ENCODE measurements around the gene PIK3R1.
A peak's percentile ranks its signal among the peaks of the same experiment; 100 is the strongest.
"Not testable (repeated sequence)": the region's sequence is repeated elsewhere in the genome, so short reads cannot be mapped to it uniquely, and the experiment has no call there.

PIK3R1 gene

DNA sequence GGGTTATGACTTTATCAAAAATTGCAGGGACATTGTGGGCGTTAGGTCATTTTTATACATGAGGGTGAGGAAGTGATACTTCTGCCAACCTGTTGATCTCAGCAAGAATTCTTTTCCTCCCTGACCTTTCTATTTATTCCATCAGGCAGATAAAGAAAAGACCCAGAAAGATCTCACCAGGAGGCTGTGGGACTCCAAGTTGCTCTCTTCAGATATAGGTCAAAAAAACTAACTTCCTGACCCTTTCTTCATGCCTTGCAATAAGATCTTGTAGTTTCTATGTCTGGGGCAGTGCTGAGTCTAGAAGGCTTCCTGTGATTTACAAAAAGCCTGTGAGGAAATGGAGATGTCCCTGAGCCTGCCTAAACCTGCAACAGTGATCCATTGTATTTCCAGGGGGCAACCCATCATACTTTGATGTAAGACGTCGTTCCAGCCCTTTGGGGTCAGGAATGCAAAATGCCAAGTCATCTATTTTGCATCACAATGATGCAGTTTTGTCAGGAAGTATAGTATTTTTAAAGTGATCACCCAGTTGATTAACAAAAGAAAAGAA is 22.0 kb upstream of the PIK3R1 start:
- DNase-seq (ENCODE audit: low spot score): no peak

DNA sequence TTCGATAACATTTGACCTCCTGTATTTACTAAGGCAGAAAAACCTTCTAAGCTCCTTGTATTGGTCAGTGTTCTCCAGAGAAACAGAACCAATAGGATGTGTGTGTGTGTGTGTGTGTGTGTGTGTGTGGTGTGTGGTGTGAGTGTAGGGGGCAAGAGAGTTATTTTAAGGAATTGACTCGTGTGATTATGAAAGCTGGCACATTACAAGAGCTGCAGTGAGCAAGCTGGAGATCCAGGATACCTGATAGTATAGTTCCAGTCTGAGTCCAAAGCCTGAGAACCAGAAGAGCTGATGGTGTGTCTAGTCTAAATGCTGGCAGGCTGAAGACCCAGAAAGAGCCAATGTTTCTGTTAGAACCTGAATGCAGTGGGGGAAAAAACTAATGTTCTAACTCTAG is 21.2 kb upstream of the PIK3R1 start:
- DNase-seq (ENCODE audit: low spot score): no peak

DNA sequence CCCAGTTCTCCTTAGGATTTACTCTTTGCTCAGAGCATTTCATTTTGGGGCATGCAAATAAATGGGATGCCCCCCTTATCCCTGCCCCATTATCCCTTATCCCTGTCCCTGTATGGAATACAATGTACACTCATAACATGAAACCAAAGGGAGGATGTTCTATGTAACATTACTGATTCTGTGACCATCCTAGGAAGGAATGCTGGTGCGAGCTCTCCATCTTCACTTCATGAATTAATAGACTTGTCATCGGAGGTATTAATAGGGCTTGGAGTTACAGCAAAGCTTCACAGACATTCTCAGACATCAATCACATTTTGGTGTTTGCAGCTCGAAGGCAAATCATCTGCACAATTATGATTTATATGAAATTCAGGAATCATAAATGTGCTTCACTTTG is 20.4 kb upstream of the PIK3R1 start:
- no peak for DNase-seq (ENCODE audit: low spot score)

DNA sequence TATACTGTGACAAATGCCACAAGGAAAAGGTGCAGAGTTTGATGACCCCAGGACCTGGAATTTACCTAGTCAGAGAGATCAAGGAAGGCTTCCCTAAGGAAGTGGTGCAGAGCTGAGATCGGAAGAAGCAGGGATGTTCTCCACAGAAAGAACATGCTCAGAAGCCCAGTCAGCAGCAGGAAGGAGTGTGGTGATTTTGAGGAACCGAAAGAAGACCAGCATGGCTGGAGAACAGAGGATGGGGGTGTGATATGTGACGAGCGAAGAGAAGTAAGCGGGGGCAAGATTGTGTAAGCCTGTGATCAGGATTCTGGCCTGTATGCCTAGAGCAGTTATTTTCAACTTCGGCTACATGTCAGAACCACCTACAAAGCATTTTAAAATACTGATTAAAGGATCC is 18.7 kb upstream of the PIK3R1 start:
- DNase-seq (ENCODE audit: low spot score): no peak

DNA sequence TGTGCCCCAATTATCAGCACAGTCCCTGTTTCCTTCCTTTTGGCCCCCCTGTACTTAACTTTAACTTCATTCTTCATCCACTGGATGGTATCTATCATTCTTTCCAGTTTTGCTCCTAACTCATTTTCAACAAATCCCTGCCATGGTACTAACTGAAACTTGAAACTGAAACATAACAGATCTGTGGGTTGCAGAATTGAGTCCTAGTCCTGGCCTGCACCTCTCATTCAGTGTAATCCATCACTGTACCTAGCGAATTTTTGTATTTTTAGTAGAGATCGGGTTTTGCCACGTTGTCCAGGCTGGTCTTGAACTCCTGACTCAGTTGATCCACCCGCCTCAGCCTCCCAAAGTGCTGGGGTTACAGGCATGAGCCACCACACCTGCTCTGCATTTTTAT is 15.3 kb upstream of the PIK3R1 start:
- no peak for DNase-seq (ENCODE audit: low spot score)

DNA sequence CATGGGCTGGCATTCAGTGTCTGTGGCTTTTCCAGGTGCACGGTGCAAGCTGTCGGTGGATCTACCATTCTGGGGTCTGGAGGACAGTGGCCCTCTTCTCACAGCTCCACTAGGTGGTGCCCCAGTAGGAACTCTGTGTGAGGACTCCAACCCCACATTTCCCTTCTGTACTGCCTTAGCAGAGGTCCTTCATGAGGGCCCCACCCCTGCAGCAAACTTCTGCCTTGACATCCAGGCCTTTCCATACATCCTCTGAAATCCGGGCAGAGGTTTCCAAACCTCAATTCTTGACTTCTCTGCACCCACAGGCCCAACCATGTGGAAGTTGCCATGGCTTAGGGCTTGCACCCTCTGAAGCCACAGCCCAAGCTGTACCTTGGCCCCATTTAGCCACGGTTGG is 4.9 kb upstream of the PIK3R1 start:
- not testable (repeated sequence) for DNase-seq (ENCODE audit: low spot score)

DNA sequence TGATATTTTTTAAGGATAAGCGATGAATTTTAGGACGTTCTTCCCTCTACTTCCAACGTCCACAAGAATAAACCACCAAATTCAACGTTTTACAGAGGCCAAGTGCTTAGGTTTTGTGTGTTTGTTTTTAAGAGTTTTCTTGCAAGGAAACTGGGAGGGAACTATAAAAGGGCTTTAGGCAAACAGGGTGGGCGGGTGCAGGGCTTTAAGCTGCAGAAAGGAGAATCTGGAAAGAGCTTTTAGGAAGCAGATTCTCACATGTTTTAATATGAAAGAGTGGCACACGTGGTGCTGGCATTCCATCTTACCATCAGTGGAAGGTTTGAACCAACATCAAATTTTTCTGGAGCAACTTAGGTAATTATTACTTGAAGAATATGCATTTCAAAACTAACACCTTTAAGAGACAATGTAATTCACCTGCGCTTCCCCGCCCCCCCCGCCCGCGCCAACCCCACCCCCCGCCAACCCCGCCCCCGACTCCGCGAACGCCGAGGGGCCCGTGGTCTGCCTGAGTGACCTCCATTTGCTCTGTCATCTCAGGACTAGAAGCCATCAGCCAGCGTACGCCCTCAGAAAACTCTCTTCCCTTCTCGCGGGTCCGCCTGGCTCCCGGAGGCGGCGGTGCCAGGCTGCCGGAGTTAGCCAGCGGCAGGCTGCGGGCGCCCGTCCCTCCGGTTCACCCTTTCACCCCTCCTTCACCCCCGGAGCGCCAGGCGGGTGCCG is 911 bp upstream of the PIK3R1 start:
- DNase-seq (ENCODE audit: low spot score): peak; percentile 20

DNA sequence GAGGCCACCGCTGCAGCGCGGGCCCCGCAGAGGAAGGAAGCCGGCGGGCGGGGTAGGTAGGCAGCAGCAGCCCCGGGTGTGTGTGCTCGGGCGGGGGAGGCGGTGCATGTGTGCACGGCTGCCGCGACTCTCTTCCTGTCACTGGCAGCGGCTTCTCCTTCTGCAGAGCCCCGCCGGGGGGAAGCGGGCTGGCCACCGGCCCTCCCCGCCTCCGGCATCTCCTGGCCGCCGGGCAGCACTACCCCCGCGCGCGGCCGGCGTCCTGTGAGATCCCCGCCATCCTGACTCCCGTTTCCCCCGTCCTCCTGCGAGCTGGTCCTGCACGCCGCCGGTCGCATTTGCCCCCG is 315 bp downstream of the PIK3R1 start:
- peak; percentile 70 for DNase-seq (ENCODE audit: low spot score)

DNA sequence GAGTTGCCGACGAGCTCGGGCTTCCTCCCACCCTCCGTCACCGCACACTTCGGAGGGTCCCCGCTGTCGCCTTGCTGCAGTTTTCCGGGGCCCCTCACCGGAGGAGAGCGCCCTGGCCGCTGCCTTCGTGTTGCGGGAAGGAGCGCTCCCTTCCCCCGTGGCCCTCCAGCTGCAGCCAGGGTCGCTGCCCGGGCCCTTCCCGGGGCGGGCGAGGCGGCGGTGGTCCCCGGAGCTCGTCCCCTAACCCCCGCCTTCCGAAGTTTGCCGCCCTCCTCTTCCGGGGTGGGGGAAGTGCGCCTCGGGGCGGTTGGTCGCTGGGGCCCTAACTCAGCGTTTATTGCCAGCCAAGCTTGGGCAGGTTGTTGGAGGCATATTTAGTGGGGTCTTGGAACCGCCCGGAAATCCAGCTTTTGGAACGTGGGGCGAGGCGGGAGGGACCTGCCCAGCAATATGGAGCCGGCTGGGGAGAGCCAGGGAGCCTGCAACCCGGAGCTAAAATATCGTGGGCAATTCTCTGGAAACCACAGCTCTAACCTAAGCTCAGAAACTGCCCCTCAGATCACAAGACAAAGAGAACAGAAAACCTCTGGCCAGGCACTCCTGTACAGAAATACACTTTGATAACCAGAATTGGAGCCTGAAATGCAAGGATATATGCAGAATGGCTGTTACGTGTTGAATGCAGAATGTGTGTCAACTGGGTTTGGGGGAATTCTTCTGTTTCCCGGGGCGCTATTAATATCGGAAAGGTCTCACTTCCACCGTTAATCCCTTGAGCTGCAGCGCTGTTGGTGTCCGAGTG is 890 bp downstream of the PIK3R1 start:
- DNase-seq (ENCODE audit: low spot score): peak; percentile 57

DNA sequence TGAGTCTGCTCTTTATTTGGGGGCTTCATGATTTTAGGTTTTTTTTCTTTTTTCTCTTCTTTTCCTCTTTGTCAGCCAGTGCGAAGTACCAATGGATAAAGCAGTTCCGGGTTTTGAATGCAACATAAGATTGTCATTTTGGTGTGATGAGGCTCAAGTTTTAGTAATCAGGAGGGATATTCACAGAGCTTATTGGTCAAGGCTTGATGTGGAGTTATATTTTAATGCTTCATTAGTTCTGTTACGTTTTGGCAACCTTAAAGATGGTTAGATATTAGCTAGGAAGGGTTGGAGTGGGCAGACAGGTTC is 1.4 kb downstream of the PIK3R1 start:
- DNase-seq (ENCODE audit: low spot score): peak; percentile 25

DNA sequence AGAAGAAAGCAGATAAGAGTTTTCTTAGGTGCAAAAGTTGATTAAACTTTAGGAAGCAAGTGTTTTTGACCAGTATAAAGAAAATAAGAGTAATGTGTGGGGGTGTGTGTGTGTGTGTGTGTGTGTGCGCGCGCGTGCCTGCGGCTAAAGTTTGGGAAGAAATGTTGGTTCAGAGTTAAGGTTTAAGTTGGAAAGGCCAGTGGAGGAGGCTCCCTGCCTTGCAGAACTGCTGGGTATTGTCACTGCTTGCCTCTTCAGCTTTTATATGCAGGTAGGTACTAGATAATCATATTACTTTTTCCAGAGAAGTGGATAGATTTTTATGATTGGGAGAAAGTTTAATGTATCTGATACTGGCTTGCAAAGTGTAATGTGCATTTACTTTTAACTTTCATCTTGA is 2.0 kb downstream of the PIK3R1 start:
- peak; percentile 21 for DNase-seq (ENCODE audit: low spot score)

DNA sequence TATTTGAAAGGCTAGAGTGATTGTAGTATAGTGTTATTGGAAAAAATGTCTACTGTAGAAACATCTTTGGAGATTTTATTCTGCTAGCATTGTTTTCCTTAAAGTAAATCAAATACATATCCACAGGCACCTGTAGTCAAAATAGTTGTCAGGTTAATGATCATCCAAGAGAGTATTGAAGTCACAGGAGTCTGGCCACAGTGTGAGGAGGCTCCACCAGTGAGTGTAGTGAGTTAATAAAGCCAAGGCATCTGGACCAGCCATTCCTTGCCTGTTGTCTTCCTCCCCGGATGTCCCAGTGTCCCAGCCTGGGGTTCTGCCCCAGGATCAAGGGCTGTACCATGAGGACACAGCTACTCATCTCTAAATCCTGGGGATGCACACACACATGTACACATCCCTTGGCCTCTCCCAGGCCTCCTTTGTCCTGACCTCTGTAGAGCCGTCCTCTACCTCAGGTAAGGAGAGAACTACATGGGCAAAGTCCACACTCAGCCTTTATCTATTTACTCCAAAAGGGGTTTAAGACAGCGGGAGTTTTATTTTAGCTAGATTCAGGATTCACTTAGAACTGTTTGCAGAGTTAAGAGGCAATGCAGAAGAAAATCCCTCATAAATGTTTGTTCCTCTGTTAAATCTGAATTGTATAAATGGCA is 3.7 kb downstream of the PIK3R1 start:
- DNase-seq (ENCODE audit: low spot score): no peak

DNA sequence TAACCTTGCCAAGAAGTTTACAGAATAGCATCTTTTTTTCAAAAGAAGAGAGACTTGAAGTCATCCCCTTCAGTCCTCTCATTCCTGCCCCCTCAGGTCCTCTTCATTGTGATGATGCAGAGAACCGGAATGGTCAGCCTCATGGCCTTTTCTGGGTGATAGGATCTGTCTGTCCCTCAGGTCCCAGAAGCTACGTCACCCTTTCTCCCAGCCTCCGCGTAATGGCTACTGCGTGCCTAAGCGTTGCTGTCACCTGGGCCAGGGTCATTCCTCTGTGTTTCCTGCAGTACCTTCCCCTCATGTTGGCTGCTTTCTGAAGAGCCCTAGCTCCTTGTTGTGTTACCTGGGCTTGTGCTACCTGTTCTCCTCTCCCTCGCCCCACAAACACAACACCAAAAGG is 4.7 kb downstream of the PIK3R1 start:
- no peak for DNase-seq (ENCODE audit: low spot score)

DNA sequence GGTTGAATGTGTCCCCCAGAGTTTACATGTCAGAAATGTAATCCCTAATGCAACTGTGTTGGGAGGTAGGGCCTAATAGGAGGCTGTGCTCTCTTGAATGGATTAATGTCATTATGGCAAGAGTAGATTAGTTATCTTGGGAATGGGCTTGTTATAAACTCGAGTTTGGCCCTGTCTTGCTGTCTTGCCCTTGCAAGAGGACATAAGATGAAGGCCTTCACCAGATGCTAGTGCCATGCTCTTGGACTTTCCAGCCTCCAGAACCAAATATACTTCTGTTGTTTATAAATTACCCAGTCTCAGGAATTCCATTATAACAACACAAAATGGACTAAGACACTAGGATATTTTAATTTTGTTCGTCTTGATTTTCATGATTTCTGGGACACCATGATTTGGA is 5.4 kb downstream of the PIK3R1 start:
- DNase-seq (ENCODE audit: low spot score): no peak

DNA sequence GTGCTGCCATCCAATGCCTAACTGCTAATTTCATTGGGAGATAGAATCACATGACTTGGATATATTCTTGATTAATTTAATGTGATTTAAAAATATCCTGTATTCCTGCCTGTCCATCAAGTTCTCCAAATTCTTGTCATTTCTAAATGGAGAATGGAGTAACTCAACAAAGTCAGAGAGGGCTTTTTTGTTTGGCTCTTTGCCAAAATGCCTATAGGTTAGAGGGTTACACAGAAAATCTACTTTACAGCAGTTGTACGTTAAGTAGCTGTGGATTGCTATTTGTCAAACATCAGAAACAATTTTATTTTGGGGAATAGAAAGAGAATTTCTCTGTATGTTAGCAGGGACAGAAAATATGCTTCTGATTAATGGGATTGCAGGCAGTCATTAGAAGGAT is 5.9 kb downstream of the PIK3R1 start:
- DNase-seq (ENCODE audit: low spot score): no peak

DNA sequence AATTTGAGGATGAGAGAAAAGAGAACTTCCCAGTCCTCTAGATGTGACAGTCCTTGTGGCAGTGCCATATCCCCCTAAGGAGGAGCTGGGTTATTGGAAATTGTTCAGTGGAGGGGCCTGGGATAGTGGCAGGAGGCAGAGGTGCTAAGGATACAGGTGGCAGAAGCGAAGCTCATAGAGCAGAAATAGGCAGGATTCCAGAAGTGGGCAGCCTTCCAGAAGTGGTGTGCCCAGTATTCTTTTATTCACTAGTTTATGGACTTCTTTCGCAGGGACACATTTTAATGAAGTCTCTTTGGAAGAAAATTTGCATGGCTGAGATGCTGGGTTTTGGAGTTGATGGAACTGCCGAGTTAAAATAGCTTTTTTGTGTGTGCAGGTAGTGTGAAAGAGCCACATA is 6.8 kb downstream of the PIK3R1 start:
- no peak for DNase-seq (ENCODE audit: low spot score)

DNA sequence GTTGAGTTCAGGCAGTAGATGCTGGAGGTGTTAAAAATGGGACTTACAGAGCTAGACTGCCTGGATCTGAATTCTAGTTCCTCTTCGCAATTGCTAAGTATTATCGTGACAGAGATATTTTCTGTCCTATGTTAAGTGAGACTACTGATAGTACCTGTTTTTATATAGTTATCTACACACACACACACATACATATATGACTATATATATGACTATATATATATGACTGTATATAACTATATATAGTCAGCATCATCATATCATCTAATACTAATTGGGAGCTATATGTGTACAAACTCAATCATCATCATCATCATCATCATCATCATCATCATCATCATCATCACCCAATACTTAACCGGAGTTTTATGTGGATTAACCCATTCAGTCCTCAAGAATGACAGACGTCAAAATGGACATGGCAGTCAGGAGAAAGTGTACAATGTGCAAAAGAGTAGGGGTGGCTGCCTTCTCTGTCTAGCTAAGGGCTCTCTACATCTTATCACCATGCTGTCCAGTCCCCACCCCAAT is 7.3 kb downstream of the PIK3R1 start:
- DNase-seq (ENCODE audit: low spot score): no peak

DNA sequence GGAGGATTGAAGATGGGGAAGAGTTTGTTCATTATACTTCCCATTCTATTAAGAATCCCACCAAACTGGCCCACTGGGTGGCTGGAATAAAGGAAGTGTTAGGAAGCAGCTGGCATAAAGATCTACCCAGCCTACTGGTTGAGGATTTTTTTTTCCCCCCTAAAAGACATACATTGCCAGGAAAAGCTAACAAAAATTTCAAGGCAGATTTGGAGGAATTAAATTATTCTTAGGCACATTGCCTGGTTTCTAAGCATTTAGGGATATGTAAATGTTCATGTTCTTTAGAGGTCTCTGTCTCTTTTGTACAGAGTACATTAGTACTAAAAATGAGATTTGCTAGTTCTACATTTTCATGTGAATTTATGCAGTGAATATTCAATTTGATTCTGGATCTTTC is 8.3 kb downstream of the PIK3R1 start:
- no peak for DNase-seq (ENCODE audit: low spot score)

DNA sequence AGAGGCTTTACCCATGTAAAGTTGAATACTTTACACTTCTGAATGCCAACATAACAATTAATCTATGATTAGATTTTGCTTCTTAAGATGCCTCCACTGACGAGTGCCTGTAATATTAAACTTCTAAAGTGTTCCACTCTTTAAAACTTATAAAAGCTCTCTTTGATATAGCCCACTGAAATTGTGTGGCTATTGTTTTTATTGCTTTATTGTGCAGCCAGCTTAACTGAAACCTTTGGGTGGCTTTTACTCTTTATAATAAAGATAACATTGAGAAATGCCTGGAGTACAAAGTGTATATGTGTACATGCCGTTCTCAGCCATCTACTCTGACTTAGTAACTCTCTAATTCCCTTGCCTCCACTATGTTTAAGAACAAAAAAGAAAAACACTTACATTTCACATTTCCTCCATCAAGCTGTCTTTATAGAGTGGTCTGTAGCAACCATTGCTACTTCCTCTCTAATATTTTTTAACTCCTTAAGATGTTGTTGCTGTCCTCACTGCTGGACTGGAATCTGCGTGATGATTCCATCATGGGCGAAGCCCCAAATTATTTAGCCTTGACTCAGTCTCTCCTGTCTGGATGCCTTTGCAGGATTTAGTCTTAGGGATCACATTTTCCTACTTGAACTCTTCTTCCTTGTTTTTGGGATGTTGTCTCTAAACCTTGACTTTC is 9.1 kb downstream of the PIK3R1 start:
- DNase-seq (ENCODE audit: low spot score): peak; percentile 17

DNA sequence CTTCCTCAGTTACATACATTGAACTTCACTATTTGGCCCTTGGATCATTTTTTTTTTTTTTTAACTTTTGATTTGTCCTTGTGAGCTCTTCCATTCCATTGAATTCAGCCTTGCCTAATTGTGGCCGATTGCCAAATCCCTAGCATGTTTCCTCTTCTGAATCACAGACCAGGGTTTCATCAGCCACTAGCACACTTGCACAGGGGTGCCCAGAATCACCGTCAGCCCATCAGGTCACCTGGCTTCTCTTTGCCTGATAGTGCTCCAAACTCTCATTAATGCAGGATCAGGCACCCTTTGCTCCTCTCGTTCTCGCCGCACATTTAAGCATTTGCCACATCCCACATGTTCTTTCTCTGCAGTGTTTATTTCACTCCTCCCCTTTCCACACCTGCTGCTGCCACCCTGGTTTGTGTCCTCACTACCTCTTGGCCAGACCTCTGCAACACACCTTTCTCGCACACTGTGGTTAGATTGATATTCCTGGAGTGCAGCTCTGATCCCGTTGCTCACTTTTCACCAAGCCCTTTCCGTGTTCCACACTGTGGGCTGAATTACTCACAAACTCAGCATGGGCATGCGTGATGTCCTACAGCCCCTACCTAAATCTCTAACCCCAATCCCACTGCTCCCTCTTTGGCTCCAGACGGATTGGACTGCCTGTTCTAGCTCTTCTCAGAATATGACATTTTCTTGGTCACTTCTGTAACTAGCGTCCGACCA is 9.8 kb downstream of the PIK3R1 start:
- DNase-seq (ENCODE audit: low spot score): peak; percentile 65

DNA sequence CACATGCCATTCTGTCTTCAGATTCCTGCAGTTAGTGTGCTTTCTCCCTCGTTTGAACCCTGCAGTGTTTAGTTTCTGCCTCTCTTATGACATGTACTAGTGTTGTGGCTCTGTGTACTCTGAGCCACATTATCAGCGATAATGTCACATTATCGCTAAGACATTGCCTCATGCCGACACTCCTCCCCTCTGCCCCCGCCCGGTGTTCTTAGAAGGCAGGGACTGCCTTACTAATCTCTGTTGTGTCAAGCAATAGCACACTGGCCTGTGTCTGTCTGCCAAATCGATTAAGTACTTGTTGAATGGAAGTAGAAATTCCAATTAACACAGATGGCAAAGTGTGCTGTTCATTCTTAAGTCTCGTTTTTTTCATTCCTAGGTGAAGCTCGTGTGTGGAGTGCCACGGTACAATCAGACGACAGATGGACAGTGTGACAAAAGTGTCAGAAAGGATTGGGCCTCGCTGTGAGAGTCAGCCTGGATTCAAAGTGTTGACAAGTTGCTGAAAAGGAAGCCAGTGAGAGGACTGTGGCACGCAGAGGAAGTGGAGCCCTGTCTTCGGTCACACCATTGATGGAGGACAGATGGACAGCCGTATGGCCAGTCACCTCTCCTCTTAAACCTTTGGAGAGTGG is 10.5 kb downstream of the PIK3R1 start:
- DNase-seq (ENCODE audit: low spot score): no peak
